ENCODE data around the gene DST. TPM values are rescaled to one million over a fixed set of nuclear protein-coding genes. Genes with fewer than 3 reads are reported as not detected.

DST gene
- total RNA-seq, 1 donor from 2014 or later = 442 TPM

- Mint-ChIP-seq H3K36me3 (ENCODE audit: low read depth, unreplicated experiment) (peaks cover 3% of the 10 kb centered on the region), H3K27ac (ENCODE audit: unreplicated experiment) (no peak overlapping the region), H3K4me1 (ENCODE audit: low read depth, unreplicated experiment) (peaks cover 2% of the 10 kb centered on the region), H3K9me3 (ENCODE audit: unreplicated experiment) (peaks cover 8% of the 10 kb centered on the region), H3K27me3 (ENCODE audit: low read depth, unreplicated experiment) (no peaks in the 10 kb centered on the region), H3K4me3 (ENCODE audit: unreplicated experiment) (no peak overlapping the region)
- H3K27me3 ChIP-seq (ENCODE audit: insufficient read depth, low read length) = no peaks in the 10 kb centered on the region
- no peak overlapping the region for H2AFZ ChIP-seq (ENCODE audit: low read depth, low read length)
- no peaks in the 10 kb centered on the region for H3K79me2 ChIP-seq (ENCODE audit: insufficient read depth, low read length)
- no peaks in the 10 kb centered on the region for H4K20me1 ChIP-seq (ENCODE audit: insufficient read depth, low read length)
- no peak for FAIRE-seq
- H3K4me2 ChIP-seq (ENCODE audit: low read length) = no peak overlapping the region
- TF ChIP-seq CTCF (IDR thresholded peaks at IDR 0.05; ENCODE audit: insufficient read depth, low read depth, low read length) = no peak
- TF ChIP-seq EZH2 (IDR thresholded peaks at IDR 0.05; ENCODE audit: insufficient read depth, low read length) = no peak
- H3K4me1 ChIP-seq (ENCODE audit: insufficient read depth, low read length) = no peaks in the 10 kb centered on the region
- no peaks in the 10 kb centered on the region for H3K9me3 ChIP-seq (ENCODE audit: insufficient read depth, low read depth, low read length)
- no peak overlapping the region for H3K4me3 ChIP-seq (ENCODE audit: insufficient read depth, low read depth, low read length)
- no peak overlapping the region for H3K27ac ChIP-seq (ENCODE audit: low read depth, low read length)
- no peak overlapping the region for H3K9ac ChIP-seq (ENCODE audit: low read length)
- no peaks in the 10 kb centered on the region for H3K36me3 ChIP-seq (ENCODE audit: insufficient read depth, low read length)
- DNase-seq (ENCODE audit: low read depth) = no peak
These were observed 209.6 kb downstream of the DST start for GRCh38 chr6:56433119-56433518.

DNA sequence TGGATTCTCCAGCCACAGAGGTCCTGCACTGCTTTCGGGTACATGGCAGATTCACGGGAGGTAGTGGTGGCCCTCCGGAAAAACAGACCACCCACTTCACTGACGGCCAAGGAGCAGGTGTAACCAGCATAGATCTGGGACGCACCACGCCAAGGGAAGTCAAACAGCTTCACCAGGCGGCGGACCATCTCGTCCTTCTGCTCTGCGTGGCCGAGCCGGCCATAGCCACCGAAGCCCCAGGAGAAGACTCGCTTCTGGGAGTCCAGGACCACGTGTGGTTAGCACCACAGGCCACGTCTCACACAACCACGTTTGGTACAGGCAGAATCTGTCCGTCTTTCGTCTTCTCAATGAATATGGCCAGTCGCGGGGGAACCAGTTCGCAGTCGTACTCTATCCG, 210.5 kb downstream of the DST start:
- H3K79me2 ChIP-seq (ENCODE audit: insufficient read depth, low read length) = no peaks in the 10 kb centered on the region
- H3K27me3 ChIP-seq (ENCODE audit: insufficient read depth, low read length) = no peaks in the 10 kb centered on the region
- Mint-ChIP-seq H3K36me3 (ENCODE audit: low read depth, unreplicated experiment) (peaks cover 3% of the 10 kb centered on the region), H3K9me3 (ENCODE audit: unreplicated experiment) (peaks cover 8% of the 10 kb centered on the region), H3K27me3 (ENCODE audit: low read depth, unreplicated experiment) (no peaks in the 10 kb centered on the region), H3K4me1 (ENCODE audit: low read depth, unreplicated experiment) (peaks cover 2% of the 10 kb centered on the region), H3K4me3 (ENCODE audit: unreplicated experiment) (no peak overlapping the region), H3K27ac (ENCODE audit: unreplicated experiment) (no peak overlapping the region)
- H3K4me2 ChIP-seq (ENCODE audit: low read length) = no peak overlapping the region
- no peak for TF ChIP-seq EZH2 (IDR thresholded peaks at IDR 0.05; ENCODE audit: insufficient read depth, low read length)
- TF ChIP-seq CTCF (IDR thresholded peaks at IDR 0.05; ENCODE audit: insufficient read depth, low read depth, low read length) = no peak
- no peaks in the 10 kb centered on the region for H3K9me3 ChIP-seq (ENCODE audit: insufficient read depth, low read depth, low read length)
- FAIRE-seq (no peak), DNase-seq (ENCODE audit: low read depth) (no peak)
- H3K4me1 ChIP-seq (ENCODE audit: insufficient read depth, low read length) = no peaks in the 10 kb centered on the region
- H3K4me3 ChIP-seq (ENCODE audit: insufficient read depth, low read depth, low read length) = no peak overlapping the region
- H3K36me3 ChIP-seq (ENCODE audit: insufficient read depth, low read length) = no peaks in the 10 kb centered on the region
- H4K20me1 ChIP-seq (ENCODE audit: insufficient read depth, low read length) = no peaks in the 10 kb centered on the region
- H3K9ac ChIP-seq (ENCODE audit: low read length) = no peak overlapping the region
- H2AFZ ChIP-seq (ENCODE audit: low read depth, low read length) = no peak overlapping the region
- H3K27ac ChIP-seq (ENCODE audit: low read depth, low read length) = no peak overlapping the region

DNA sequence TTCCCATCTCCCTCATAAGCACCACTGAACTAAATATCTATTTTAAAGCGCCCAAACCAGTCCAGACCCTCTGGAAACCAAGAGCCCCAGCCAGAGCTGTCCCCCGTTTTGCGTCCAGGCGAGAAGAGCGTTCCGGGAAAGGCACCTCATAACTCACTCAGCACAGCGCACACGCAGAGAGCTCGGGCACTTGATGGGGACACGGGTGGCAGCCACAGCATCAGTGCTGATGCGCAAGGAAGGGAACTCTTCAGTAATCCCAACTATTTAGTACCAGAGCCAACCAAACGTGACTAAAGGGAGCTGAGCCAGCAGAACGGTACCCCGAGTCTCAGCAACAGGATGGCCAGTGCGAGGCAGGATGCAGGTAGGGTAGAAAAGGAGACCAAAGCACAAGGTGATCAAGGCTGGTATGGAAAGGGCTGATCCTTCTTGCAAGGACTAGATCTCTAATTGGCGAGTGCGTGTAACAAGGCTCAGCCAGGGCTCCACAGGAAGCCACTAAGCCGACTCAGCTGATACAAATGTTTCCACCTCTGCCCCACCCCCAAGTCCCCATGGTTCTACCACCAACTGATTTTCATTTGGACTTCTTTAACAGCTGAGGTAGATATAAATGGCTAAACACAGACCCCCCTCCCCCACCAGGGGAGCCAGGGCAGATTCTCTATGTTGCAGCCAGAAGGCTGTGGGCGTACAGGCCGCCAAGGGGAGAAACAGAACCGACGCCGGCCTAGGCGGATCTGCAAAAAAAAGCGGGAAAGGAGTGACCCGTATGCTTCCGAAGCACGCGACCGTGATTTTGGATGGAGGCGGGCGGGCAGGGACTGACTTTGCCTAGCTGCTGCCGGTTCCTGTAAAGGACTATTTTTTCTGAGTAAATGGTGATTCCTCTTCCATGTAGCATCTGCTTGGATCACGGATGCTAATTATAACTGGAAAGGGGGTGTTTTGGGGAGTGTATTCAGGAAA, 211.8 kb downstream of the DST start:
- H3K4me3 Mint-ChIP-seq (ENCODE audit: unreplicated experiment) = no peak overlapping the region
- FAIRE-seq = no peak
- no peaks in the 10 kb centered on the region for H3K79me2 ChIP-seq (ENCODE audit: insufficient read depth, low read length)
- no peaks in the 10 kb centered on the region for H4K20me1 ChIP-seq (ENCODE audit: insufficient read depth, low read length)
- peaks cover 8% of the 10 kb centered on the region for H3K9me3 Mint-ChIP-seq (ENCODE audit: unreplicated experiment)
- TF ChIP-seq CTCF (IDR thresholded peaks at IDR 0.05; ENCODE audit: insufficient read depth, low read depth, low read length) = no peak
- TF ChIP-seq EZH2 (IDR thresholded peaks at IDR 0.05; ENCODE audit: insufficient read depth, low read length) = no peak
- H3K27me3 ChIP-seq (ENCODE audit: insufficient read depth, low read length) = no peaks in the 10 kb centered on the region
- H3K27me3 Mint-ChIP-seq (ENCODE audit: low read depth, unreplicated experiment) = peaks cover 2% of the 10 kb centered on the region
- no peaks in the 10 kb centered on the region for H3K36me3 ChIP-seq (ENCODE audit: insufficient read depth, low read length)
- H3K9me3 ChIP-seq (ENCODE audit: insufficient read depth, low read depth, low read length) = no peaks in the 10 kb centered on the region
- H3K4me1 ChIP-seq (ENCODE audit: insufficient read depth, low read length) = no peaks in the 10 kb centered on the region
- no peak overlapping the region for H3K4me3 ChIP-seq (ENCODE audit: insufficient read depth, low read depth, low read length)
- H3K27ac ChIP-seq (ENCODE audit: low read depth, low read length) = no peak overlapping the region
- DNase-seq (ENCODE audit: low read depth) = no peak
- H3K4me2 ChIP-seq (ENCODE audit: low read length) = no peak overlapping the region
- peaks cover 2% of the 10 kb centered on the region for H3K4me1 Mint-ChIP-seq (ENCODE audit: low read depth, unreplicated experiment)
- no peak overlapping the region for H3K27ac Mint-ChIP-seq (ENCODE audit: unreplicated experiment)
- no peak overlapping the region for H2AFZ ChIP-seq (ENCODE audit: low read depth, low read length)
- H3K36me3 Mint-ChIP-seq (ENCODE audit: low read depth, unreplicated experiment) = peaks cover 3% of the 10 kb centered on the region
- no peak overlapping the region for H3K9ac ChIP-seq (ENCODE audit: low read length)

Data from astrocyte (in vitro differentiated cells and primary cell).